AG09309 (cell line): ENCODE data around the gene HOXC4.

Experiments
- DNase-seq: peaks from one replicate; pipeline ENCODE4 v3.0.0-alpha.2; 2010; ENCODE audit warnings: low read depth
- H3K4me3 ChIP-seq: 2 replicates; pipeline ENCODE4 v1.5.1; 2011; ENCODE audit warnings: mild to moderate bottlenecking, low read depth, low read length, moderate library complexity; ENCODE audit not compliant: control insufficient read depth
- TF ChIP-seq, protein P1 (sequence below): IDR thresholded peaks from 2 replicates; pipeline ENCODE4 v1.5.1; 2011; ENCODE audit warnings: mild to moderate bottlenecking, low read depth, low read length, inconsistent platforms; ENCODE audit not compliant: insufficient read depth, control insufficient read depth; ENCODE audit errors: missing control alignments

HOXC4 gene

DNA sequence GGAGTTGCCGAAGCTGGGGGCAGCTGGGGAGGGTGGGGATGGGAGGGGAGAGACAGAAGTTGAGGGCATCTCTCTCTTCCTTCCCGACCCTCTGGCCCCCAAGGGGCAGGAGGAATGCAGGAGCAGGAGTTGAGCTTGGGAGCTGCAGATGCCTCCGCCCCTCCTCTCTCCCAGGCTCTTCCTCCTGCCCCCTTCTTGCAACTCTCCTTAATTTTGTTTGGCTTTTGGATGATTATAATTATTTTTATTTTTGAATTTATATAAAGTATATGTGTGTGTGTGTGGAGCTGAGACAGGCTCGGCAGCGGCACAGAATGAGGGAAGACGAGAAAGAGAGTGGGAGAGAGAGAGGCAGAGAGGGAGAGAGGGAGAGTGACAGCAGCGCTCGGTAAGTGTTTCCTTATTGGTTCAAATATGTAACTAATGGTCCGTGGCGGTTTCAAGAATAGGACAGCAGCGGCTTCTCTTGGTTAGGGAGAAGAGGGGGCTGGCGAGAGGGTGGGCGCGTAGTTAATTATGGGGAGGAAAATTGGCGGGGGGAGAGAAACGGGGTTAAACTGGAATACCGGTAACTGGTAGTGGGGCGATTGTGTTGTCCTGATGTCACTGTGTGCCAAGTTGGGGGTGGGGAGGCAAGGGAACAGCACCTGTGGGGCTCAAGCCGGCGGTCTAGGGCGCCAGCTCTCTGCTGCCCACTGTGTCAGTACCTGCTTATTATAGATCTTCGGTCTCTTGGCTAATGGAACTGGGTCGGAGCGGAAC is 36.4 kb upstream of the HOXC4 start:
- peak overlapping the region; percentile 77 for H3K4me3 ChIP-seq
- no peak for DNase-seq
- TF ChIP-seq, protein P1, sequence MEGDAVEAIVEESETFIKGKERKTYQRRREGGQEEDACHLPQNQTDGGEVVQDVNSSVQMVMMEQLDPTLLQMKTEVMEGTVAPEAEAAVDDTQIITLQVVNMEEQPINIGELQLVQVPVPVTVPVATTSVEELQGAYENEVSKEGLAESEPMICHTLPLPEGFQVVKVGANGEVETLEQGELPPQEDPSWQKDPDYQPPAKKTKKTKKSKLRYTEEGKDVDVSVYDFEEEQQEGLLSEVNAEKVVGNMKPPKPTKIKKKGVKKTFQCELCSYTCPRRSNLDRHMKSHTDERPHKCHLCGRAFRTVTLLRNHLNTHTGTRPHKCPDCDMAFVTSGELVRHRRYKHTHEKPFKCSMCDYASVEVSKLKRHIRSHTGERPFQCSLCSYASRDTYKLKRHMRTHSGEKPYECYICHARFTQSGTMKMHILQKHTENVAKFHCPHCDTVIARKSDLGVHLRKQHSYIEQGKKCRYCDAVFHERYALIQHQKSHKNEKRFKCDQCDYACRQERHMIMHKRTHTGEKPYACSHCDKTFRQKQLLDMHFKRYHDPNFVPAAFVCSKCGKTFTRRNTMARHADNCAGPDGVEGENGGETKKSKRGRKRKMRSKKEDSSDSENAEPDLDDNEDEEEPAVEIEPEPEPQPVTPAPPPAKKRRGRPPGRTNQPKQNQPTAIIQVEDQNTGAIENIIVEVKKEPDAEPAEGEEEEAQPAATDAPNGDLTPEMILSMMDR, result no peak

DNA sequence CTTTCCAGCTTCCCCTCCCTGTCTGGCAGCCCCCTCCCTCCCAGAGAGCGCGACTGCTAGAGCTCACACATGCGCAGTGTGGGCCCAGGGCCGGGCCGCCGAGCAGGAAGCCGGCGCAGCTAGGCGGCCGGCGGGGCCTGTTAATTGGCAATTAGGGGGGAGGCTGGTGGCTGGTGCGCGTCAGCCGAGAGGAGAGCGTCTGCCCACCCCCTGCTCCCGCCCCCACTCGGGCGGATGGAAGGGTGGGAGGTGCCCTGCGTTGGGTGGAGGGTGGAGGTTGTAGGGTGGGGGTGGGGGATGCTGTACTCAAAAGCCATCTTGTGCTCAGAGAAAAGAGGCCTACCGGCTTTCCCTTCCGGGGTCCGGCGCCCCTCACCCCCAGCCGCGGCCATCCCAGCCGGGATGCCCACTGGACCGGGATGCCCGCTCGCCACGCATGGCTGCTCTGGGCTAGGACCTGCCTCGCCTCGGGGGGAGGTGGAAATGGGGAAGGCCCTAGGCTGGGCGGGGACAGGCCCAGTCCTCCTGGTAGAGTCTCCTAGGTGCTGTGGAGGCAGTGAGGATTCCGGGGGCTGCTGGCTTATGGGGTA is 35.7 kb upstream of the HOXC4 start:
- H3K4me3 ChIP-seq, result peak overlapping the region; percentile 77
- peak; percentile 68 for DNase-seq
- TF ChIP-seq, protein P1, result no peak

DNA sequence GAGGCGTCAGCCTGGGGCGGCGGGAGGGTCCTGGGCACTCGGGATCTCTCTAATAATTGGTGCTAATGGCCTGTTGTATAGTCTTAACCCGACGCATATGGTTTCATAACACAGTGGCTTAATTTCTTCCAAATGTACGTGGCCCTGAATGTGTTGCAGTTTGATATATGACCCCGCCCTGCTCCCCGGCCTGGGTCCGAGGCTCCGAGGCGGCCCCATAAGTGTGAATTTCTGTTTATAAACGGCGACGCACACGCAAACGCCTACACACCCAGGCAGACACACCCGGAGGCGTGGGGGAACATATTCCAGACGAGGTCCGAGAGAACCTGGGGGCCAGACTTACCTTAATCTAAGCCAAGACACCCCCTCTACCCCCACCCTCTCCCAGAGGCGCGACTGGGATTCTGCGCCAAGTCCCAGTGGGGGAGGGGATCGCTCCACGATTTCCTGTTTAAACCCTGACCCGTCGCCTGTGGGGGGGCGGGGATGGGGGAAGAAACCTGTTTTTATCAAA is 35.1 kb upstream of the HOXC4 start:
- DNase-seq, result no peak
- peak overlapping the region; percentile 77 for H3K4me3 ChIP-seq
- TF ChIP-seq, protein P1, result no peak

DNA sequence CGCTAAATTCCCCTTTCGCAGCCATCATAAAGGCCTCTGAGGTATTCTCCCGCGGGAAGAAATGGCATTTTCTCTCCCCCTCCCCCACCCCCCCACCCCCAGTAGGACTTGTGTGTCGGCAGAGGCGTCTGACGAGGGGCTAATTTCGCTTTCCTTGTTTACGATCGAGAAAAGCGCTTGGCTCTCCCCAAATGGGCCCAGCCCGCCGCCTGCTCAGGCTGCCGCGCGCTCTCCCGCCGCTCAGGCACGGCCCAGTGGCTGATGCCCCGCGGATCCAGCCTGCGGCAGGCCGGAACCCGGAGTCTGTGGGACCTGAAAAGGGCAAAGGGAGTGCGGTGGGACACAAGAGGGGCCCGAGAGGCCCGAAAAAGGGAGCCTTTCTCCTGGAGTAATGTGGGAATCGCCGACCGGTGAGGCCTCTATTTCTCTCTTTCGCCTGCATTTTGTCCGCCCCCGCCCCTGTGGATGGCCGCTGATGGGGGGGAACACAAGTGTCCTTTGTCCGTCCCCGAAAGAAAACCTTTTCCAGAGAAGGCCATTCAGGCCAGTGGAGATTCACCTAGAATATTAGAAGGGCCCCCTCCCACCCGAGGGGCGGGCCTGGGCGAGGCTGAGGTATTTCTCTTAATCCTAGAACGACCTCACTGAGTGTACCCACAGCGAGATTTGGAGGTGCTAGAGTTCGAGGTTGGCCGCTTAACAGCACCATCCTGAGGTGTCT is 34.4 kb upstream of the HOXC4 start:
- peak overlapping the region; percentile 77 for H3K4me3 ChIP-seq
- TF ChIP-seq, protein P1, result no peak
- DNase-seq, result no peak

DNA sequence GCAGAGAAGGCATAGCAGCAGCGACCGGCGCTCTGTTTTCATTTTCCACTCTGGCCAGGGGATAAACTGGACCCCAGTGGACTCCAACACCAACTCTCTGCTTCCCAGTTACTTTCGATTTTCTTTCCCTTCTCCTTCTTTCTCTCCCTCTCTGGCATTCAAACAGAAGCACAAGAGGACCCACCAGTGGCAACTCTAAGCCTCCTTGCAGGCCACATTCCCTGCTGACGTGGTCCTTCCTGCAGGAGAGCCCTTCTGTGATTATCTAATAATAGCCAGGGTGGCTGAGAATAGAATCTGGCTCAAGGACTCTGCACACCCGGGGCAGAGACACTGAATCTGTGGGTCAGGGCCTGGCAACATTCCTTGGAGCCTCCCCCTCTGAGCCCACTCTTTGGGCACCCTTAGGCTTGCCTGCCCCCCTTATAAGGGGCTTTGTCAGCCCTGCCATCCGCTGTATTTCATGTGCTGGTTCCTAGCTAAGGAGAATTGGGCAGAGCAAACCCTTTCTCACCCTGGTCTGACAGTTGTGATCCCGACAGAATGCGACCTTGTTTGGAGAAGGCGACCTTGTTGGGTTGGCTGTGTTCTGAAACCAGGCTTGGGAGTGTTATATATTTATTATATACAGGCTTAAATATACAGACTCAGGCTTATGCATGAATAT is 33.6 kb upstream of the HOXC4 start:
- H3K4me3 ChIP-seq, result peak overlapping the region; percentile 38
- TF ChIP-seq, protein P1, result no peak
- DNase-seq, result no peak

DNA sequence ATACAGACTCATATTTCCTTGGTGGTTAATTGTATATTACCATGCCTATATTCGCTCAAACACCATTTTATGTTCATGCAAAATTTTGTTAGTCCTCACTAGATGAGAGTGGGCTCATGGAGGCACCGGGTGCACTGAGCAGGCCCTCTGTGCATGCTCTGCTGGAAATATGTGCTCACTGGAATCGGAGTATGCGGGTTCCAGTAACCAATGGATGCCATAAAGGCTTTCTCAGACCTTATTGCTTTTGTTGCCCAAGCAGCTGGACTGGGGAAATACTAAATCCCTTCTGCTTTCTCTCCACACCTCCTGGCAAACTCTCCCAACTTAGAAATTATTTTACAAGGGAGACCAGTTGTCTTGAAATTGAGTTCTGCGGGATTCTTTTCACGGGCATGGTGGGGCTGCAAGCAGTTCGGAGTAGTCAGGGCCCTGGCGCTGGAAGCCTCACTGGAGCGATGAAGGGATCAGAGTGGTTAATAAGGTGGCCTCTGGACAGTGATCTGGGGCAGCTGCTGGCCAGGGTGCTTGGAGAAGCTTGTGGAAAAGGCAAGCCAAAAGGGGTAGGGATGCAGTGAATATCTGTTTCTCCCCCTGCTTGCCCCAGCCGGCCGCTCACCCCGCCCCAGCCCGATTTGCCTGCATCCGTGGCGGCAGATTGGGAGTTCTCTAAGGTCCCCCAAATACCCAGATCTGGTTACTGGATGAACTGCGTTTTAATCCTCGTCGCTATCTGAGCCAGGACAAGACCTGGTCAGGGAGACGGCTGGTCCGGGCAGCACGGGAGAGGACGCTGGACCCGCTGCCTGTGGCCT is 32.8 kb upstream of the HOXC4 start:
- TF ChIP-seq, protein P1, result no peak
- no peak for DNase-seq
- peak overlapping the region; percentile 6 for H3K4me3 ChIP-seq
